HG02759 (cell line): ENCODE results near the gene IFT88.

ENCODE experiments used
- ATAC-seq: cut with Tn5 transposase; IDR thresholded peaks from one replicate; pipeline ENCODE4 v1.9.1; 2021; ENCODE audit warnings: mild to moderate bottlenecking, moderate library complexity; ENCODE audit not compliant: unreplicated experiment

The IFT88 gene

DNA sequence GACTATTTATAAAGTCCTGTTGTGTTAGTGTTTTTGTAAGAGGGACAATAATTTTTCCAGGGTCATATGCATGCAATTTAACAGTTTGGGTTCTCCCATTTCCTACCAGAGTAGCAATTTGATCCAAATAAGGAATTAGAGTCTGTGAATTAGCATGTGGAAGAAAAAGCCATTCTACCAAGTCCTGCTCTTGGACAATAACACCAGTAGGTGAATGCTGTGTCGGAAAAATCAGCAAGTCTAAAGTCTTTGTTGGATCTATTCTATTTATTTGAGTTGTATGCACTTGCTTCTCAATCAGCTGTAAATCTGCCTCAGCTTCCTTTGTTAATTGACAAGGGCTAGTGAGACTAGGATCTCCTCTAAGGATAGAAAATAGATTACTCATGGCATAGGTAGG, 115.1 kb downstream of the IFT88 start:
- ATAC-seq, result no peak

DNA sequence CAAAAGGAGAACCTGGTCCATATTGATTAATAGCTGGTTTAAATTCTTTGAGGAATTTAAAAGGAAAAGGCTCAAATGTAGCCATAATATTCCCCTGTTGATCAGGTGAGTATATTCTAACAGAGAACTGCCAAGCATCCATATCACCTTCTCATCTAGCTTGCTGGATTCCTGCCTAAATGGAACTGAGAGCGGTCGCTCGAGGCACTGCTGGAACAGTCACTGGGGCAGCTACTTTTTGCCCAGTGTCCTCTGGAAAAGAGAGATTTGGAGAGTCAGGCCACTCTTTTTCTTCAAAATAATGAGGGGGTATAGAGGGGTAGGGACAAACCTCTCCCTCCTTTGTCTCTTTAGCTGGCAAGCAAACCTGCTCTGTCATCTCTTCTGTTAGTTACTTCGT, 117.1 kb downstream of the IFT88 start:
- no peak for ATAC-seq

DNA sequence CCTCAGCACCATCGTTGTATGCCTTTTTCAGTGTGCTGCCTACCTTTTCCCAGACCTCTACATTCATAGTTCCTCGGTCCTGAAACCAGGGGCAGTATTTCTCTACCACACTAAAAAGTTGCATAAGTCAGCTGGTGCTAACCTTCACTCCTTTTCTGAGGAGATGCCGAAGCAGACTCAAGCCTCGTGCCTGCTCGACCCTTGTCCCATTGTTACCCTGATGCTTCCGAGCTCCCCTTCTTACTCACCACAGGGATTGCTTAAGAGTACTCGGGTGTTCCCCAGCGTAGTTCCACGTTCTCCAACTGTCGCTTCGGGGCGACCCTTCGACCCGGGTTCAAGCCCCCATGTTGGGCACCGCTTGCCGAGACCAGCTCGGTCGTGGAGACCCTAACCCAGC, 117.6 kb downstream of the IFT88 start:
- no peak for ATAC-seq

DNA sequence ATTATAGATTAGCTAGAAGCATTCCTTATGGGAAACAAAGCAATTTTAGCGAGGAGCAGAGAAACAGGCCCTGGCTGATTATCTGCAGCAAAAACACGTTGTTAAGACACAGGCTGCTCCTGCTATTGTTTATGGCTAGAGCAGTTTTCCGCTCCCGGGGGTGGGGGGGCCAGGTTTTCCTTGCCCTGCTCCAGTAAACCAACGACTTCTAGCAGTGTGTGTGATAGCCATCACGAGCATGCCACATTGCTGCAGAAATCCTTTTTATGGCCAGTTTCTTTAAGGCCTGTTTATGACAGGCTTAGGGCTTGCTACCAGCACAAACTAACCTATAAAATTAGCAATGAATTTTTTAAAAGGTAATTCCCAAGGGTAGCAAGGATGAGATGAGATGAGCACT, 118.1 kb downstream of the IFT88 start:
- ATAC-seq, result no peak

GRCh38 chr13:20686167-20686566, 119.2 kb downstream of the IFT88 start:
- no peak for ATAC-seq

DNA sequence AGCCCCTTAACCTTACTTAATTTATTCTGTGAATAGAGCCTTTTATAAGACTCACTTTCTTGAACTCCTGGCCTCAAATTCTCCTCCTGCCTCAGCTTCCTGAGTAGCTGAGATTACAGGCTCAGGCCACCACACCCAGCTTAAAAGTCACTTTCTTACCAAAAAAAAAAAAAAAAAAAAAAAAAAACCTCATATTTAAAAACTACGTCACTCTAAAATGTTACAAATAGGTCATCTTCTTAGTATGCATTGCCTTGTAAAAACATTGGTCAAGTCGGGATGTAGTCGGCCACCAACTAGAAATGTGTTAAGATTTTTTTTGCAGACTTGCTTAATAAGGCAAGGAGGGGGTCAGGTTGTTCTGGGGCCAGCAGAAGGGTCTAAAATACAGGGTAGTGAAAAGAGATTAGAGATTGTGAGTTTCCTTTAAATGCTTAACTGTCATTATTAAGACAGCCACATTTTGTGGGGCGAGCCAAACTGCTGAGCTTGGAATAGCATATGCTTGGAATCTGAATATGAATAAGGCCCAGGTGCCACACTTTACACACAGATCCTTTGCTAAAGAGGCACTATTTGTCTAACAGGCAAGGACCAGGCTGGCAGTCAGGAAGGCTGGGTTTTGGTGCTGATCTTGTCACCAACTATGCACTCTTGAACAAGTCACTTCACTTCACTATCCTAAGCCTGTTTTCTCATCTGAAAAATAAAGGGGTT, 120.1 kb downstream of the IFT88 start:
- no peak for ATAC-seq

- no peak for ATAC-seq
Observed at GRCh38 chr13:20689291-20689690, 122.3 kb downstream of the IFT88 start.

DNA sequence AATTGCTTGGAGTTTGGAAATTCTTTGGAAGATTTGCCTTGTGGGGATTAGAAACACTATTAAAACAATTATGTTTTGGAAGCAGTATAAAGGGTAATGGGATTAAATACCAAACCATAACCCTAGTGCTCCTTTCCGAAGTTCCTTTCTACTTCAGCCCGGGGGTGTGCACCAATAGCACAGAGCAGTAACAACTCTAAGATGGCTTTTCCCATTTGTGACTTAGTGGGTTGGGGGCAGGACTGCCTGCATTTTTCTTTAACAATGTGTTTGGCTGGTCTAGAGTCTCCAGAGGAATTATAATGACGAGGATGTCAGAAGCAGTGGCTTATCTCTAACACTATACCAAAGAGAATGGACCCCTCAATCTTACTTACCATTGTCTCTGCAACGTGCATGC, 124.7 kb downstream of the IFT88 start:
- ATAC-seq, result no peak

DNA sequence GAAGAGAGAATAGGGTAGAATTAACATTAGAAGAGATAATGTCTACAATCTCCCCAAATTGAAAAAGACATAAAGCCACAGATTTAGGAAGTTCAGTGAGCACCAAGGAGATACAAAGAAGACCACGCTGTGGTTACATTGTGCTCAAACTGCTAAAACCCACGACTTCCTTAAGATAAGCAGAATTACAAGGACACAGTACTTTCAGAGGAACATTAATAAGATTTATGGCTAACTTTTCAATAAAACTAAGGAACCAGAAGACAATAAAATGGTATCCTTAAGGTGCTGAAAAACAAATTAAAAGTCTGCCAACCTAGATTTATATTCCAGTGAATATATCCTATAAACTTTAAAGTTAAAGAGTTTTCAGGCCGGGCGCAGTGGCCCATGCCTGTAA, 129.1 kb downstream of the IFT88 start:
- ATAC-seq, result no peak

DNA sequence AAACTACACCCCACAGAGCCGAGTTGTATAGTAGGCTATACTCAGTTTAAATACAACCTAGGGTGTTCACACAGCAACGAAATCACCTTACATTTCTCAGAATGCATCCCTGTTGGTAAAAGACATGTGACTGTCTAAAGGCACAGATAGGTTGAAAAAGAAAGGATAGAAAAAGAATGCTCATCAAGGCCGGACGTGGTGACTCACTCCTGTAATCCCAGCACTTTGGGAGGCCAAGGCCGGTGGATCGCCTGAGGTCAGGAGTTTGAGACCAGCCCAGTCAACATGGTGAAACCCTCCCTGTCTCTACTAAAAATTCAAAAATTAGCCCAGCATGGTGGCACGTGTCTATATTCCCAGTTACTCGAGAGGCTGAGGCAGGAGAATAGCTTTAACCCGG, 132.8 kb downstream of the IFT88 start:
- ATAC-seq, result no peak

GRCh38 chr13:20700288-20700687, 133.3 kb downstream of the IFT88 start:
- ATAC-seq, result no peak

DNA sequence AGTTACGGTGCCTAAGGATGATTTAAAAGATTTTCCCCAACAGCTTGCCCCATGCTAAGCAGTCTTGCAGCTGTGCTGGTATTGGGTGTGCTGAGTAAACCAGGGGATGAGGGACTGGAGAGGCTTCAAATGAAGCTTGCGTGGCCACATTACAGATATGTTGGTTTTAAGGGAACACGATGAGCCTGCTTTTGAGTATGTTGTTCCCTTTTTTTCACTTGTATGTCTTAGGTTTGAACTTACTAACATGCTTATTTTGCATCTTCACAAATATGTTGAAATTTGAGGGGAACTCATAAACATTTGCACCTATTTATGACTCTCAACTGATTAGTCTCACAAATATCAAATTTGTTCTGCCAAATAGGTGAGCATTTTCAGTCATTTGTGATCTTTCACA, 134.5 kb downstream of the IFT88 start:
- ATAC-seq, result no peak

GRCh38 chr13:20702530-20702914, 135.6 kb downstream of the IFT88 start:
- ATAC-seq, result no peak

GRCh38 chr13:20702915-20703779, 136.2 kb downstream of the IFT88 start, which contains the start of gene IL17D:
IL17D (plus strand) TSS chr13:20703699; CDS start chr13:20704002, 303 bp downstream.
- peak; percentile 42 for ATAC-seq

- ATAC-seq, result peak; percentile 92
Observed at GRCh38 chr13:20703780-20704458, 137.0 kb downstream of the IFT88 start.

- no peak for ATAC-seq
Observed at GRCh38 chr13:20704459-20705069, 137.6 kb downstream of the IFT88 start.

- no peak for ATAC-seq
Observed at GRCh38 chr13:20706661-20707060, 139.7 kb downstream of the IFT88 start.

DNA sequence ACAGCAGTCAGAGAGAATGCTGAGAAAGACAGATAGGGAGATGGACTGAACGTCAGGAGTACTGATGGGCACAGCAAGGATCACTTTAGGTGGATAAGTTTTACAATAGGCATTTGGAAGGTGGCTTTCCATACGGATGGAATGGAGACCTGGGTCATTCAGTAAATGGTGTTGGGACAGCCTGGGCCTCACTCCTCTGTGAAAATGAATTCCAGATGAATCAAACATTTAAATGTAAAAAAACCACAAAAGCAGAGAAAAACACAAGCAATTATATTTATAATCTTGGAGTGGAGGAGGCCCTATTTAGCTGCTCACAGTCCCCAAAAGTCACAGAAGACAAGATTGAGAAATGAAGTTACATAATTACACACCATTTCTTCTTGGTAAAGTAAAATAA, 141.3 kb downstream of the IFT88 start:
- ATAC-seq, result no peak

GRCh38 chr13:20709369-20709768, 142.4 kb downstream of the IFT88 start:
- ATAC-seq, result no peak

GRCh38 chr13:20709782-20710181, 142.8 kb downstream of the IFT88 start:
- ATAC-seq, result no peak
